22Rv1 (cell line): ENCODE measurements around the gene C22orf23.

Experiments used
- H3K27ac ChIP-seq: fragments of 450-650 bp; 2 replicates; pipeline ENCODE4 v1.5.1; 2017
- CTCF ChIP-seq: fragments of 450-650 bp; IDR thresholded peaks from 2 replicates; pipeline ENCODE4 v1.5.1; 2017; ENCODE audit warnings: mild to moderate bottlenecking
- ZFX ChIP-seq: fragments of 450-650 bp; IDR thresholded peaks from 2 replicates; pipeline ENCODE4 v1.6.1; 2017; ENCODE audit warnings: antibody characterized with exemption, borderline replicate concordance

The C22orf23 gene

GRCh38 chr22:37995460-37995859 is 42.1 kb upstream of the C22orf23 start:
- no peak overlapping the region for H3K27ac ChIP-seq
- TF ChIP-seq CTCF = no peak
- TF ChIP-seq ZFX = no peak

GRCh38 chr22:37994982-37995381 is 41.6 kb upstream of the C22orf23 start:
- TF ChIP-seq CTCF = no peak
- TF ChIP-seq ZFX = no peak
- no peak overlapping the region for H3K27ac ChIP-seq

GRCh38 chr22:37994049-37994448 is 40.6 kb upstream of the C22orf23 start:
- TF ChIP-seq ZFX = no peak
- TF ChIP-seq CTCF = no peak
- no peak overlapping the region for H3K27ac ChIP-seq

GRCh38 chr22:37991731-37992442 is 38.5 kb upstream of the C22orf23 start:
- TF ChIP-seq ZFX (no peak), CTCF (no peak)
- H3K27ac ChIP-seq = no peak overlapping the region

GRCh38 chr22:37990862-37991261 is 37.5 kb upstream of the C22orf23 start:
- TF ChIP-seq CTCF (no peak), ZFX (no peak)
- H3K27ac ChIP-seq = no peak overlapping the region

DNA sequence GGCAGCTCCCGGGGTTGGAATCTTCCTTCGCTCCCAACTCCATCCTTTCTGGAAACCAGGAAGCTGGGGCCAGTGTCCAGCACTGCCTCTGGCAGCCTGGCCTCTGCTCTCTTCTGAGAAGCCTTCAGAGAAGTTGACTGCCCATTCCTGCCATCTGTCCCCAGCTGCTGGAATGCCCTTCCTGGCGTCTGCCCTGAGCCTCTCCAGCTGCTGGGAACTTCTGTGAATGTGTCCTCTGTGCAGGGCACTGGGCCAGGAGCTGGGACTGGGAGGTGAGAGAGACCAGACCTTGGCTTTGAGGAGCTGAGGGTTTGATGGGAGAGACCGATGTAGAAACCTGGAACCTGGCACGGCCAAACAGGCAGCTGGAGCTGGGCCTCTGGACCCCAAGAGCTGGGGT is 36.9 kb upstream of the C22orf23 start:
- TF ChIP-seq ZFX = no peak
- TF ChIP-seq CTCF = no peak
- H3K27ac ChIP-seq = no peak overlapping the region

DNA sequence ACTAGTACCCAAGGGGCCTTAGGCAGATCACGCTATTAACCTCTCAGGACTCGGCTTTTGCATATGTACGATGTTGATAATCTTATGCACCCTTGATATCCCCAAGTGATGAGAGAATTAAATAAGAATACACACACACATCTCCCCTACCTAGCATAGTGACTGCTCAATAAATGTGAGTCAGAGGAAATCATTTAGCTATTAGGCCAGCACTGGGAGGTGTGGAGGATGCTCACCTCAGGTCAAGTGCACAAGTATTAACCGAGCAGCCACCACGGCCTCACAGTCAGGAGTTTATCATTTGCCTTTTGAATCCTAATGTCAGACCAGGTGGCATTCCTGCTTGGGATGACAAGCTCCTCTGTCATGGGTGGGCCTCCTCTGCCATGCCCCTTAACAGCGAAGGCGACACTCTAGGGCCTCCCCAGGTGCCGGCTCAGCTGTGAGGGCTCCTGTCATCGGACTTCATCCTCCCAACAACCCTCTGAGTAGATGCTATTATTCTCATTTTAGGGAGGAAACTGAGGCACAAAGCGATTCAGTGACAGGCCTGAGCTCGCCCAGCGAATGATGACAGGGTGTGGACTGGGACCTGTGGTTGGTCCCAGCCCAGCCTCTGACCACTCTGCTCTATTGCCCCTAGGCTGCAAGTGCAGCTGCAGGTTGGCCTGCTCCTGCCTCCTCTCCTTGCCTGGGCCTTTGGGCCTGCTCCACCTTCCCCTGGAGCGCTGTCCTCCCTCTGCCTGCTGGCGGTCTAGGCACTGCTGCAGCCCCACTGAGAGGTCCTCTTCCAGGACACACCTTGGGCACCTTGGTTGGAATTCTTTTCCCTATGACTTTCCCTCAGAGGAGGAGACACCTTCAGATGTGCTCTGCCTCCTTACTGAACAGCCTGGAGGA is 36.0 kb upstream of the C22orf23 start:
- no peak overlapping the region for H3K27ac ChIP-seq
- TF ChIP-seq CTCF (no peak), ZFX (no peak)
